ENCODE results near the gene ARFGEF2.
A peak's percentile ranks its signal among the peaks of the same experiment; 100 is the strongest.

- TF ChIP-seq POLR2A (IDR thresholded peaks at IDR 0.05; ENCODE audit: borderline replicate concordance, extremely low read depth, insufficient read depth, insufficient read length), result no peak
- TF ChIP-seq, protein P1, sequence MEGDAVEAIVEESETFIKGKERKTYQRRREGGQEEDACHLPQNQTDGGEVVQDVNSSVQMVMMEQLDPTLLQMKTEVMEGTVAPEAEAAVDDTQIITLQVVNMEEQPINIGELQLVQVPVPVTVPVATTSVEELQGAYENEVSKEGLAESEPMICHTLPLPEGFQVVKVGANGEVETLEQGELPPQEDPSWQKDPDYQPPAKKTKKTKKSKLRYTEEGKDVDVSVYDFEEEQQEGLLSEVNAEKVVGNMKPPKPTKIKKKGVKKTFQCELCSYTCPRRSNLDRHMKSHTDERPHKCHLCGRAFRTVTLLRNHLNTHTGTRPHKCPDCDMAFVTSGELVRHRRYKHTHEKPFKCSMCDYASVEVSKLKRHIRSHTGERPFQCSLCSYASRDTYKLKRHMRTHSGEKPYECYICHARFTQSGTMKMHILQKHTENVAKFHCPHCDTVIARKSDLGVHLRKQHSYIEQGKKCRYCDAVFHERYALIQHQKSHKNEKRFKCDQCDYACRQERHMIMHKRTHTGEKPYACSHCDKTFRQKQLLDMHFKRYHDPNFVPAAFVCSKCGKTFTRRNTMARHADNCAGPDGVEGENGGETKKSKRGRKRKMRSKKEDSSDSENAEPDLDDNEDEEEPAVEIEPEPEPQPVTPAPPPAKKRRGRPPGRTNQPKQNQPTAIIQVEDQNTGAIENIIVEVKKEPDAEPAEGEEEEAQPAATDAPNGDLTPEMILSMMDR (IDR thresholded peaks at IDR 0.05 in 2 of 3, conservative IDR thresholded peaks at IDR 0.05 in 1 of 3; ENCODE audit: borderline replicate concordance in 1 of 3, insufficient read depth in 1 of 3, low read depth in 2 of 3, low read length in 2 of 3), result peak in 2 of 3 experiments; percentile 21 to 37; a peak in 3 of 6 replicates
- no peak for TF ChIP-seq ZNF274 (IDR thresholded peaks at IDR 0.05; ENCODE audit: low read depth, low read length)
- no peak for TF ChIP-seq MAX (IDR thresholded peaks at IDR 0.05)
- no peak for TF ChIP-seq EZH2 (IDR thresholded peaks at IDR 0.05)
- no peak for TF ChIP-seq REST (IDR thresholded peaks at IDR 0.05; ENCODE audit: low read depth)
- no peak for TF ChIP-seq FOSL1 (IDR thresholded peaks at IDR 0.05; ENCODE audit: low read depth)
- TF ChIP-seq ATF3 (IDR thresholded peaks at IDR 0.05), result no peak
Observed at GRCh38 chr20:48949304-48950170, 28.0 kb downstream of the ARFGEF2 start.
